ENCODE data around the gene ANKRD17.
"Not testable (repeated sequence)": the region's sequence is repeated elsewhere in the genome, so short reads cannot be mapped to it uniquely, and the experiment has no call there.

GRCh38 chr4:73203976-73204375 lies 54.6 kb downstream of the ANKRD17 start:
- TF ChIP-seq EZH2phosphoT487 (IDR thresholded peaks at IDR 0.05; ENCODE audit: borderline replicate concordance, low read length); CTCF (conservative IDR thresholded peaks at IDR 0.05; ENCODE audit: low read depth, low read length): not testable (repeated sequence)
